SK-N-DZ (cell line): ENCODE results near the gene PGK1.

Source experiments
- DNase-seq: peaks from one replicate; pipeline ENCODE4 v3.0.0-alpha.2; 2015; ENCODE audit warnings: low spot score

PGK1 gene

GRCh38 chrX:78168065-78168464 is 64.0 kb downstream of the PGK1 start:
- DNase-seq: no peak
